Stimulated activated CD4-positive, alpha-beta T cell treated with anti-CD3 and anti-CD28 coated beads, Interleukin-12 subunit alpha, Interleukin-12 subunit beta, amount 100 ng/mL, for 48 hours (primary cell): ENCODE data around the gene GPS2.

Source experiments
- DNase-seq, 3 donors: peaks; one replicate each; pipeline ENCODE4 v3.0.0-alpha.2; 2020; ENCODE audit warnings: low read depth in 2 of 3, low spot score in 1 of 3

GPS2 gene

DNA sequence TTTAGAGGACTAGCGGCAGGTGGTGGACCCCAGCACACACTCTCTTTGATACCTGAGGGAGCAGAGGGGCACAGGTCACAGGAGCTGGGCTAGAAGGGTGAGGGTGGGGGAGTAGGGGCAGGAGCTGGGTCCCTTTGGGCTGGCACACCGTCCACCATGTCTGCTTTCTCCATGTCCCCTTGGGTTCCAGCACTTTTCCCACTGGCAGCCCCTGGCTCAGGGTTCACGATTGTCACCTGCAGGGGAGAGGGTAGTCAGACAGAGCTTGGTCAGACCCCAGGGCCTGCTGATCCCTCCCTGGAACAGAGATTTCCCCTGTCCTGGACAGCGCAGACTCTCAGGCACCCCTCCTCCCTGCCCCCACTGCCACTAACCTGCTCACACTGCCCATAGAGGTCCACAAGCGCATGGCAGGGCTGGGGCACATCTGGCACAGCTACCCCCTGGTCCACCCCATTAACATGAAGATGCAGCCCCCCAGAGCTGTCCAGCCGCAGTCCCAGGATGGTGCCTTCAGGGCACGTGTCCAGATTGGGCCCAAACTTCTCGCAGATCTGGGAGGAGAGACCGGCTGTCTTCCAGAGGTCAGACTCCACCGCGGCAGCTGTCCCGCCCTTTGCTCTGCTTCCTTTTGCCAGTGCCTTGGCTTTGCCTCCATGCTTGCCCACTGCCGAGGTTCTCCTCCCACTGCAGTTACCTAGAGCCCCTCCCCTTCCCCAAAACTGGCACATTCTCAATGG, 3.1 kb upstream of the GPS2 start:
- no peak for DNase-seq

DNA sequence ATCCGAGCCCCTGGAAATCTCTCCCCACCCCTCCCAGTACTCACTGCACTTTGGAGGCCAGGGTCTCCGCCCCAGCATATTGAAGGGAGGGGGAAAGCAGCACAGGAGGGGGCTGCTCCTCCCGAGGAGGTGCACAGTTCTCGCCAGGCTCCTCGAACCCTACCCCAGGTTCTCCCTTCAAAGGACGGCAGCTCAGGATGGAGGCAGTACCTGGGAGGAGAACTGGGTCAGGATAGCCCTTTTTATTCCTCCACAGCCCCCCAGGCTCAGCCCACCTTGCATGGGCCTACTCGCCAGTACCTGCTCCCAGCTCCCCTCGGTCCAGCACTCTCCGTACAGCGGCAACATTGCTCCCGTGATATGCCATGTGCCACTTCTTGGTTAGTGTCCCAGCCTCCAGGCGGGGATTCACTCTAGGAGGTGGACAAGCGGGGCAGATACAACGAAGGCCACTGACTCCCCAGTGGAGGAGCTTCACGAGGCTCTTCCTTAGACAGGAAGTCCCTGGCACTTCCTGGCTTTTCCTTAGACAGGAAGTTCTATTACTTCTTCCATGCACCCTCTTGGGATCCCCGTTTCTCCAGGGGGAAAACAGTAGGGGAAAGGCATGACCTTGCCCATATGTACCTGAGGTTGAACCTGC, 2.1 kb upstream of the GPS2 start:
- DNase-seq = no peak

DNA sequence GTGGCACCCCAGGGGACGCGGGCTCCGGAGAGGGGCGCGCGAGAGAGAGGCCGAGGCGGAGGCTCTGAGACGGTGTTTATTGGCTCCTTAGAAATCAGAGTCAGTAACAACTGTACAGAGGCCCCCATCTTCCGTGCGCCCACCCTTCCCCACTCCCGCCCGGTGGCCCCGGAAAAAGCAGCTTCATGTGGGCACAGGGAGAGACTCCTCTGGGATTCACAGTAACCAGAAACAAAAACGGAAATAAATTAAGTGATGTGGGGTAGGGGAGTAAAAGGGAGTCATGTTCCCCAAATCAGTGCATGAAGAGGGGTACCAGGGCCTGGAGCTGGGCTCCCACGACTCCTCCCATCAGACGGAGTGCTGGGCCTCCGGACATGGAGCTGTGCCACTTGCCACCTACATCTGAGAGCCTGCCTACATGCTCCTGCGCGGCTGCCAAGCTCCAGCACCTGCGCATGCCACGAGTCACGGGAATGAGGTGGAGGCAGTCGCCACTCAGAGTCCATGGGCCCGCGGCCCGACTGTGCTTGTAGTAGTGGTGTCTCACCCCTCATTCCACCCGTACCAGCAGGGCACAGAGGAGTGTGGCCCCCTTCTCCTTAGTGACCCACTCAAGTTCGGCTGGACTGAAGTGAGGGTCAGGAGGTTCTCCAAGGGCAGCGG, 543 bp upstream of the GPS2 start:
- no peak for DNase-seq

DNA sequence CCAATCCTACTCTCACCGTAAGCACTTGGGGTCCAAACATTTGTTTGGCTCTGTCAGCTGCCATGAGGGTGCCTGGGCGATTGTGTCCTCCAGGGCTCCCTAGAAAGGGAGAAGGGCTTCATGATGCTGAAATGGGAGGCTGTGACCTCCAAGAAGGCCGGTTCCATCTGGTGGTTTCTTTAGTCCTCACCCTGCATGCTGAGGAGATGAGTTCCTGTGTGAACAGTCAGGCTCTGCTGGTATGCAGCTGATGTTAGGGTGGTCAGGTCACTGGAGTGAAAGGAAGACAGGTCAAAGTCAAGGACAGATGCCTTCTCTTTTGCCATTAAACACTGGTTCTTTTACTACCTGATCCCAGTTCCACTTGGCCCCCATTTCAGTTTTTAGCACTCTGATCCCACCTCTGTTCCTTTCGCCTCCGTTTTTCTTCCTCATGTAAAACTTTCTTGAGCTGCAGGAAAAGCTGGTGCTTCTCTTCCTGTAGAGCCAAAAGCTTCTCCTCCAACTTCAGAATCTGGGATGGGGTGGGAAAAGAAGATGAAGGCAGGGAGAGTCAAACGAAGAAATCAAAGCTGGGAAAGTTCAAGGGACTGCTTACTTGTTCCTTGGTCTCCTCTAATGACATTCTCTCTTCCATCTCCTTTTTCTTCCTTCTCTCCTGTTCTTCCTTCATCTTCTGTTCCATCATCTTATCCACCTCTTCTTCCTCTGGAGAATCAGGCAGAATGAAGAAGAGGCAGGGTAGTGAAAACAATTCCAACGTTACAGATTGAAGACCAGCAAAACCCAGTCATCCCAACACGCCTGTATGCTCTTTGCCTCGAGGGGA, 1.1 kb downstream of the GPS2 start:
- no peak for DNase-seq

DNA sequence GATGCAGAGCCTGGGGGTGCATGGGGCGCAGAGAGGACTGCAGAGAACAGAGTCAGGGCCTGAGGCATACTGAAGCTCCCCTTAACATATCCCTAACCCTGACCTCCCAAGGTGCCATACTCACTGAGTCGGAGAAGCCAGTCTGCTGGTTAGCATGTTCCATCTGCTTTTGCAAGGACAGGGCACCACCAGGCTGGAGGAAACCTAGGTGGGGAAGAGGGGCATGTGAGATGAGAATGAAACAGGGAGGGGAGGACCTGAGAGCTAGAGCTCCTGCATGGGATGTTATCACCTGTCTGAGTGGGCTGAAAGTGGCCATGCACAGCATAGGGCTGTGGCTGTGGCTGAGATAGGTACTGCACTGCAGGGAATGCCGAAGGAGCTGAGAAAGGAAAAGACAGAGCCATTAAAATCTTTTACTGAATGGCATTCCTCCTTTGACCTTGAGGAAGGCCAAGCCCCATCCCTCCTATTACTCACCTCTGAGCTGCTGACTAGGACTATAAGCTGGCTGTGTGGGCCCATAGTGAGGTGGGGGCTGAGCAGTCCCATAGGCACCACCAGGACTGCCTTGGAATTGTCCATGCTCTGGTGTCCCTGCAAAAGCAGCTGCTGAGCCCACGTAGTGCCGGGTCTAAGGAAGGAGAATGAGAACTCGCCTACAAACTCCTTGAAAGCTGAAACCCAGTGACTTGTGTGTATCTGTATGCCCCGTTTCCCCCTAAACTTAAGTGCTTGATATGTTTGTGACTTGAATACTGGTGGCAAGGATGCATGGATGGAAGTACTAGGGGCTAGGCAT, 1.9 kb downstream of the GPS2 start:
- DNase-seq = peak in 1 of 3 donors; percentile 26

DNA sequence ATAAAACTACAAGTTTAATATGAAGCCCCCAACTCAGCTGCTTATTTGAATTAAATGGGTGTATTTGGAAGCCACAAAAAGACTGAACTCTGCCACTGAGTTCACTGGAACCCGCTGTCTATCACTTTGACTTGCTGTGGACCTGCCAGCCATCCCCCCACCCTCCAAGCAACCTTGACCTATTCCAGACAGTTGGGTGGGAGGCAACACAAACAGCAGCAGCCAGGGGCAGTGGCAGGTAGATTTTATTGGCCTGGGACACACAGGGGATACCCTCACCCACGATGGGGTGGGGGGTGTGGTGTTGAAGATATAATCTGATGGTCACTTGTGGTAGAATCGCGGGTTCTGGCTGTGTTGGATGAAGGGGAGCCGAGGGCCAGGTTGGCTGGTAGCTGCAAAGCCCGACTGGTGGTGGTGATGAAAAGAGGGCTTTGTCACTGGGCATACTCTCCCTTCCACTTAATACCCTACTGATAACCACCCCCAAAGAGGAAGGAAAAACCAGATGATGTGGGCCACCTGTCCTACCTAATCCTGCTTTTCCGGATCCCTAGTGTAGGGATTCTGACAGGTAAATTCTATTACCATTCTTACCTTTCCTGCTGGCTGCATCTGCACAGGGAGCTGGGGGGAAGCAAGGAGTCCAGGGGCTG, 2.6 kb downstream of the GPS2 start:
- DNase-seq = no peak

DNA sequence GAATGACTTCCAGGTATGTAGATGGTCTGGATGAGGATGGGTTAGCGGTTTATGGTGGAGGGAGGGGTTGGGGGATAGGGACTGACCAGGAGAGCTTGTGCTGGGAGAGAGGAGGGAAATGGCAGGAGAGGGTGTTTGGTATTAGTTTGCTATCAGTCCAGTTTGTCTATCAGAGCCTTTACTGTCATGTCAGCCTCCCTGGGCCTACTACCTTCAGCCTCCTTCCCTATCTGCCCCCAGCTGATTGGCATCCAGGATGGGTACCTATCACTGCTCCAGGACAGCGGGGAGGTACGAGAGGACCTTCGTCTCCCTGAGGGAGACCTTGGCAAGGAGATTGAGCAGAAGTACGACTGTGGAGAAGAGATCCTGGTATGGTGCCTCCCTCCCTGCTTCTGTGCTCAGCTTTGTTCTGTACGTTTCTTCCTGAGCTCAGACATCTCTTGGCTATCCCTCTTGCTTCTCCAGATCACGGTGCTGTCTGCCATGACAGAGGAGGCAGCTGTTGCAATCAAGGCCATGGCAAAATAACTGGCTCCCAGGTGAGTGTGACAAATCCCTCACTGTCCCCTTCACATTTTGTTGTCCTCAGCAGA, 4.0 kb downstream of the GPS2 start:
- no peak for DNase-seq

DNA sequence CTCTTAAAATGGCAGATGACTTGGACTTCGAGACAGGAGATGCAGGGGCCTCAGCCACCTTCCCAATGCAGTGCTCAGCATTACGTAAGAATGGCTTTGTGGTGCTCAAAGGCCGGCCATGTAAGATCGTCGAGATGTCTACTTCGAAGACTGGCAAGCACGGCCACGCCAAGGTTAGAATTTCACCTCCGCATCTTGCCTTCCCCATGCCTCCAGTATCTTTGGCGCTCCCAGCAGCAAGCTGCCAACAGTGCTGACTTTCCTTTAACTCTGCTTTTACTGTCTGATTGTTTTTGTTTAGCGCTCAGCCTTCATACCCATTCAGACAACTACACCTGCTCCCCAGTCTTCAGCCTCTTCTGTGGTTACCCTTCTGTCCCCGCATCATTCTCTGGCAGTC, 5.5 kb downstream of the GPS2 start:
- DNase-seq = no peak

DNA sequence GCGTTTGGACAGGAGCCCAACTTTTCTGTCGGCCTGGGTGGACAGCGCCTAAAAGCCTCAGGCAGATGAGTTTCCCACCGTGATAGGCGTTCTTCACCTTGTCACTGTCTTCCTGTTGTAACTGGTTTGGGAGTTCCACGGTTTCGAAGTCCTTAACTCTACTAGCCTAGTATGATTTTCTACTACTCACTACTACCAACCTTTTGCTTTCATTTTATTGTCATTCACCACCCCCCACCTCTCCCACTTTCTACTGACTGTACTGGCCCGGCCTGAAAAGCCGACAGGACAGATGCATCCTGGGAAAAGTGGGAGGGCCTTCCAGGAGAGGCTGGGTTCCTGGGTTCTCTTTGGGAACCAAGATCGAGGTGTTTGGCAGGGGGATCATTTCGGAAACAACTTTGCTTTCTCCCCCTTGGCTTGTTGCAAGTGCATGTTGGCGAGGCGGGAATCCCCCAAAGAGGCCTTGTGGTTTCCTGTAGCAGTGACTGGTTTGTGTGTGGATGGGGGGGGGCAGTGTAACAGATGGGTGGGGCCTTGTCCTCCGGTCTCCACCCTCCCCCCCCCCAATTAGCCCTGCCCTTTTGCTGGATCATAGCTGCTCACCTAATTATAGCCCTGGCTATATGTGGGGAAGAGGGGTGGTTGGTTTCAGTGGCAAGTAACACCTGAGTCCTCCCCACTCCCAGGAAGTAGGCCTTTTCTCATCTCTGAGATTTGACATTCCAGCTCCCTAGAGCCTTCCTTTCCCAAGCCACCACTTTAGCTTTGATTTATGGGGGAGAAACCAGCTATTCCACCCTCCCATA, 6.3 kb downstream of the GPS2 start:
- peak; percentile 73 to 84 (median 76) for DNase-seq

DNA sequence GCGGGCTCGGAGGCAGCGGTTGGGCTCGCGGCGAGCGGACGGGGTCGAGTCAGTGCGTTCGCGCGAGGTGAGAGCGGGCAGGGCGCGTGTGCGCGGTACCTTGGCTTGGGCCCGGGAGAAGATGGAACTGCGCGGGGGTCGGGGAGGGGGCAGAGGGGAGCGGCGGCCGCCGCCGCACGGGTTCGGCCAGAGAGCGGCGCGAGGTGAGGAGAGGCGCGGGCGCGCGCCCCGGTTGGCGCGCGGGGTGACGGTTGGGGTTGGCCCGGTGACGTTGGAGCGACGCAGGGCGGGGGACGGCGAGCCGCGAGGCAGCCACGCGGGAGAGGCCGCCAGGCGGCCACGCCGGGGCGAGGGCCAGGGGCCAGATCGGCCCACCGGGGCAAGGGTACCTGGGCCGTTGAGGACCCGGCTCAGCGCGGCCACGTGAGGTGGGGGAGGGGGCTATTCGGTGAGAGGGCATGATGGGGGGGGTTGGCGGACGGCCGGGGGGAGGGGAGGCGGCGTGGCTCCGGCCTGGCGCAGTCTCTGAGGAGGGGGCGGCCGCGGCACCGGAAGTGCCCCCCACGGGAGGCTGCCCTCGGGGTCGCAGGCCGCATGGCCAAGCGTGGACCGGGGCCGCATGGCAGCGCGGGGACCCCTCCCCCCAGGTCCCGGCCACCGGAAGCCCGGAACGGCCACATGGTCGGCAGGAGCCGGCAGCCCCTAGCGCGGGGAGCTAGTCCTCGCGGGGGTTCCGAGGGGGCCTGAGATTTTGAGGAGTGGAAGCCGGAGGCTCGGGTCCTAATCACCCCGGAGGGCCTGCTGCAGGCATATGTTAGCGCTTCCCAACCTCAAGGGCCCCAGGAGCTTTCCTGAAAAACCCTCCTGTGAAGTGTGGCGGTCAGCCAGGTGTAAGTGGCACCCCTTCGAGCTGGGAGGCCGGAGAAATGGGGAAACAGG, 7.2 kb downstream of the GPS2 start:
- DNase-seq = peak in 2 of 3 donors; percentile 31 to 39

DNA sequence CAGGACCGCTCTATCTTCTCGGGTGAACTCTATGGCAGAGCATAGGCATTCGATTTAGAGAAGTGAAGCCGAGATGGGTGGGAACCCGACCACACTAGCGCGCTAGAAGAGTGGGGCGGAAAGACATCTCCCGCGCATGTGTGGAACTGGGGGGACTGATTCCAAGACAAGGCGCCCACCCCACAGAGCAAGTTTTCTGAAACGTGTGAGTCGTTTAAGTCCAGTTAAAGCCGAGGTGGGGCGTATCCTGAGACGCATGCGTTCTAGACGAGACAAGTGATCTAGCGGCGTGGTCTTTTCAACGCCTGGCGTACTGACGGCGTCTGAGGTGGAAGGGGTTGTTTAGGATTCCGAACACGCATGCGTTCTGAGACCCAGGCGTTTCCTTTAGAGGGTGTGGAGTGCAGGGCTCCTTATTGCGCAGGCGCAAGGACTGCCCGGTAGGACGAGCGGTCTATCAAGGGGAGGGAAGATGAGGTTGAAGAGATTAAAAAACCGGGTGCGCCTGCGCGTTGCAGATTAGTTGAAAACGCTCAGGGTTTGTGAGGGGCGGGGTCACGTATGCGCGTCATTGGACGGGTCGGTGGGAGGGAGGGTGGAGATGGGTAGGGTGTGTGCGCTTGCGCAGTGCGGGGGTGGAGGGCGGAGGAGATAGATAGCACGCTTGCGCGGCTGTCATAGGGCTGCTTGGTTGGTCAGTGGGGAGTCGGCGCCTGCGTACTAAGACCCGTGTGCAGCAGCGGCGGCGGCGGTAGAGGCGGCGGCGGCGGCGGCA, 8.1 kb downstream of the GPS2 start, which contains the start of gene EIF5A:
TSS of gene EIF5A (plus strand) at position 718 of the 775 bp plus-strand sequence. CDS start 2,008 bp downstream, outside the sequence.
- DNase-seq = peak; percentile 100

DNA sequence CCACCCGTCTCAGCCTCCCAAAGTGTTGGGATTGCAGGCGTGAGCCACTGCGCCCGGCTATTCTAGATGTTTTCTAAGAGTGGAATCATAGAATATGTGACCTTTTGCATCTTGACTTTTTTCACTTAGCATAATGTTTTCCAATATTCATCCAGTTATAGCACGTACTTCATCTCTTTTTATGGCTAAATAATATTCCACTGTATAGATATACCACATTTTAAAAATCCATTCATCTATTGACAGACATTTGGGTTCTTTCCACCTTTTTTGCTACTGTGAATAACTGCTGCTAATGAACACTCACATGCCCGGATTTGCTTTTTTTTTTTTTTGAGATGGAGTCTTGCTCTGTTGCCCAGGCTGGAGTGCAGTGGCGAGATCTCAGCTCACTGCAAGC, 11.0 kb downstream of the GPS2 start:
- DNase-seq = no peak

DNA sequence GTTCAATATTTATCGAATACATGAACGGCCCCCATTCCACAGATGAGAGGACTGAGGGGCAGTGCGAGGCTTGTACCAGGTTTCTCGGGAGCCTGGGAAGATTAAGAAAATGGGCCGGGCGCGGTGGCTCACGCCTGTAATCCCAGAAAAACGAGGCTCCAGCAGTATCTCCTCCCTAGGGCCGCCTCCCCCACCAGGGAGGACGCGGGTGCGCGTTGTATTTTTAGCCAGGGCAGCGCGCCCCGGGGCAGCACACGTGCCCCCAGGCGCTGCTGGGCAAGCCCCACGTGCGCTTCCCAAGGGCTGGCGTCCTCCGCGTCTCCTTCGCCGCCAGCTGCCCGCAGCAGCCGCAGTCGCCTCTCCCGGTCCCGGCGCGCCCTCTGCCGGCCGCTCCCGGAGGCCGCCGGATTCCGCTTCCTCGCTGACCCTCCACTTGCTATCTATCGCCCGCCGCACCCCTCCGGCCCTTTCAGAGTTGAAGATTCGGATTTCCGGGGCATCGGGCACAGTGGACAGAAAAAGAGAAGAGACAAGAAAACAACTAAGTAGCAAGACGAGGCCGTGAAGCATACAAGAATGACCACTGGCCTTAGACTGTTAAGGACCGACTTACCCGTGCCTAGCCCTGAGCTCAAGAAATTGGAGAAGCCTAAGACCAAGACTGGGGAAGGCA, 18.8 kb downstream of the GPS2 start:
- DNase-seq = peak in 2 of 3 donors; percentile 53 to 64

DNA sequence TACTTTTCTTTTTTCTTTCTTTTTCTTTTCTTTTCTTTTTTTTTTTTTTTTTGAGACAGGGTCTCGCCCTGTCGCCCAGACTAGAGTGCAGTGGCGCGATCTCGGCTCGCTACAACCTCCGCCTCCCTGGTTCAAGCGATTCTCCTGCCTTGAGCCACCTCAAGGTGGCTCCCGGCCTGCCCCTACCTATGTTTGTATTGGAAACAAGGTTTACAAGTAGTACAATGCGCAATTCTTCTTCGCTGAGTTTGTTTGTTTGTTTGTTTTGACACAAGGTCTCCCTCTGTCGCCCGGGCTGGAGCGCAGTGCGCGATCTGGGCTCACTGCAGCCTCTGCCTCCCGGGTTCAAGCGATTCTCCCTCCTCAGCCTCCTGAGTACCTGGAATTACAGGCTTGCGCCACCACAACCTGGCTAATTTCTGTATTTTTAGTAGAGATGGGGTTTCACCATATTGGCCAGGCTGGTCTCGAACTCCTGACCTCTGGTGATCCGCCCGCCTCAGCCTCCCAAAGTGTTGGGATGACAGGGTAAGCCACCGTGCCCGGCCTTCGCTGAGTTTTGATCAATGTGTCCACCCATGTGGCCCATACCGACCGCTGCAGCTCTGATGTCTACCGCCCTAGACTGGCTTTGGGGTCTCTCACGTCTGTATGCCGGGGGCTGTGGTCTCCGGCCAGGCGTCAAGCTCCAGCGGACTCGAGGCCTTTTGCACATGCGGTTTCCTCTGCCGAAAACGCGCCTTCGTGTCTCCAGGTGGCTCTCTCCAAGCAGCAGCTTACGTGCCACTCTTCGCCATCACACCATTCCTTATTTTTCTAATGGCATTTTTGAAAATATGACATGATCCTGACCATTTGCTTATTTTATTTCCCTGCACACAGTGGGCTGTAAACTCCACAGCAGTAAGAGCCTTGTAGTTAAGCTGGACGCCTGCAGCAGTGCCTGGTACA, 19.7 kb downstream of the GPS2 start:
- DNase-seq = no peak

DNA sequence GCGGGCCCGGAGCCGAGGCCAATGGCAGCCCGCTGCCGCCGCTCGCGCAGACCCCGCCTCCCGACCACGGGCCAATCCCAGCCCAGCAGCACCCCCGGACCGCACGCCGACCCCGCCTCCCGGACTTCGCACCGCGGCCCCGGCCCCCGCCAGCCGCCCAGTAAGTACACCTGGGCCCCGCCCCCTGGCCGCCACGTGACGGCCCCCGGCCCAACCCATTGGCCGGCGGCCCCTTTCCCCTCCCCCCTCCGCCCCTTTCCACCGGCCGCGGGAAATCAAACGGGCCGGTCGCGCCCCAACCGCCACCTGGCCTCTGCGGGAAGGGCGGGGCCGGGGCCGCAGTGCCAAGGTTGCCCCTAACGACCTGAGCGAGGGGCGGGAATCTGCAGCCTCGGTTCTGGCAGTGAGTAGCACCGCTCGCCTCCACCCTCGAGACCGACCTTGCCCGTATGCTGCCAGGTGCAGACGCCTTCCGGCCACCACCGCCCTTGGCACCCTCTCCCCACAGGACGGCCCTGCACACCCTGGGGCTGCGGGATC, 20.5 kb downstream of the GPS2 start, which contains the start of gene YBX2:
TSS of gene YBX2 (minus strand) at position 26 of the 540 bp plus-strand sequence. CDS start 139 bp downstream, outside the sequence.
- DNase-seq = peak; percentile 69 to 71 (median 70)
